HepG2 (cell line): ENCODE results near the gene PTPRM. TPM values are rescaled to one million over a fixed set of nuclear protein-coding genes. Genes with fewer than 3 reads are reported as not detected.

ENCODE experiments used
- ATAC-seq: fragments of 200-7000 bp; cut with Tn5 transposase; 3 replicates; pipeline ENCODE4 v1.9.1; 2020; ENCODE audit warnings: mild to moderate bottlenecking, moderate library complexity
- BruUV-seq: library from RNA; stranded (reverse); fragments of 400-500 nt; replicated peaks from 2 replicates; lab custom pipeline; 2021; lab: Mats Ljungman, UMichigan
- CTCF ChIA-PET: fragments of 300-600 bp; formaldehyde crosslinking; extraction: SDS; loops from one replicate; lab custom pipeline; 2021; ENCODE audit warnings: low total read pairs, inconsistent platforms, low intra/inter-chr PET ratio; lab: Yijun Ruan, JAX
- POLR2A ChIA-PET: fragments of 350-600 bp; sonication (Branson Sonifier 250); formaldehyde crosslinking; loops from one replicate; lab custom pipeline; 2020; ENCODE audit warnings: antibody characterized with exemption, inconsistent platforms; lab: Yijun Ruan, JAX
- DNase-seq: peaks from one replicate; pipeline ENCODE4 v3.0.0-alpha.2; 2015; ENCODE audit warnings: low spot score
- FAIRE-seq: peaks from 3 replicates; lab custom pipeline; 2011; peaks lifted over from hg19 to GRCh38; lab: Jason Lieb, UNC
- H2AFZ ChIP-seq: one replicate; pipeline ENCODE4 v1.6.1; 2011; ENCODE audit warnings: low read length, inconsistent platforms
- H3K27ac ChIP-seq: fragments of 300-600 bp; 3 replicates; pipeline ENCODE4 v1.8.0; 2011; ENCODE audit warnings: mixed run types, mild to moderate bottlenecking, mixed read lengths, low read length, inconsistent platforms; ENCODE audit not compliant: insufficient read depth; ENCODE audit errors: extremely low read length
- H3K27me3 ChIP-seq, 2 experiments: fragments of 200-600 bp in 1 of 2; 2 replicates in 1 of 2; 3 replicates in 1 of 2; pipeline versions ENCODE4 v1.6.0 to v1.8.0; 2011; ENCODE audit warnings: low read length in 2 of 2, mild to moderate bottlenecking in 2 of 2, moderate library complexity in 2 of 2, inconsistent platforms in 1 of 2; ENCODE audit not compliant: insufficient read depth in 2 of 2, control insufficient read depth in 1 of 2
- H3K36me3 ChIP-seq, 2 experiments: fragments of 200-600 bp in 1 of 2; replicated peaks in 1 of 2; 2 replicates in 1 of 2; 3 replicates in 1 of 2; pipeline versions ENCODE4 v1.5.1 to v1.8.0; 2011; ENCODE audit warnings: low read length in 2 of 2, inconsistent platforms in 1 of 2; ENCODE audit not compliant: insufficient read depth in 2 of 2, control insufficient read depth in 1 of 2
- H3K4me1 ChIP-seq: 2 replicates; pipeline ENCODE4 v1.5.1; 2012; ENCODE audit warnings: low read length, inconsistent platforms; ENCODE audit not compliant: insufficient read depth
- H3K4me2 ChIP-seq: 2 replicates; pipeline ENCODE4 v1.6.0; 2011; ENCODE audit warnings: low read depth, low read length, inconsistent platforms
- H3K4me3 ChIP-seq, 3 experiments: fragments of 200-600 bp in 1 of 3; sonication (generic), shearing (Covaris generic) in 1 of 3; replicated peaks in 1 of 3; 2 replicates each; pipeline ENCODE4 v1.5.1; 2011 to 2016; ENCODE audit warnings: low read length in 3 of 3, inconsistent platforms in 2 of 3, low read depth in 2 of 3, mild to moderate bottlenecking in 2 of 3, control low read depth in 1 of 3, mixed read lengths in 1 of 3; ENCODE audit not compliant: insufficient read depth in 1 of 3
- H3K79me2 ChIP-seq: one replicate; pipeline ENCODE4 v1.6.1; 2011; ENCODE audit warnings: low read length, inconsistent platforms; ENCODE audit not compliant: insufficient read depth
- H3K9ac ChIP-seq: 2 replicates; pipeline ENCODE4 v1.6.0; 2011; ENCODE audit warnings: mild to moderate bottlenecking, low read depth, low read length, inconsistent platforms; ENCODE audit not compliant: insufficient read depth
- H3K9me3 ChIP-seq: 2 replicates; pipeline ENCODE4 v1.5.1; 2012; ENCODE audit warnings: mild to moderate bottlenecking, low read length
- H4K20me1 ChIP-seq: 2 replicates; pipeline ENCODE4 v1.6.0; 2011; ENCODE audit warnings: inconsistent platforms, mild to moderate bottlenecking, low read length, moderate library complexity; ENCODE audit not compliant: insufficient read depth
- ATF3 ChIP-seq: sonication (generic); formaldehyde crosslinking; IDR thresholded peaks from 2 replicates; pipeline ENCODE4 v1.4.0; 2020; ENCODE audit warnings: missing genetic modification reagents
- CHCHD3 ChIP-seq: sonication (generic); formaldehyde crosslinking; IDR thresholded peaks from 2 replicates; pipeline ENCODE4 v1.8.0; 2022; ENCODE audit warnings: mild to moderate bottlenecking, missing genetic modification reagents, moderate library complexity
- HOXD1 ChIP-seq: sonication (generic); formaldehyde crosslinking; IDR thresholded peaks from 2 replicates; pipeline ENCODE4 v1.5.0; 2020; ENCODE audit warnings: missing genetic modification reagents
- REL ChIP-seq: sonication (generic); formaldehyde crosslinking; conservative IDR thresholded peaks from 2 replicates; pipeline ENCODE4 v1.8.0; 2022; ENCODE audit warnings: mild to moderate bottlenecking, missing genetic modification reagents, moderate library complexity
- STAT6 ChIP-seq: sonication (generic); formaldehyde crosslinking; IDR thresholded peaks from 2 replicates; pipeline ENCODE4 v1.4.0; 2020; ENCODE audit warnings: missing genetic modification reagents, mild to moderate bottlenecking, borderline replicate concordance
- ZBTB1 ChIP-seq: sonication (generic); formaldehyde crosslinking; IDR thresholded peaks from 2 replicates; pipeline ENCODE4 v1.4.0; 2020; ENCODE audit warnings: missing genetic modification reagents, borderline replicate concordance
- ZNF570 ChIP-seq: sonication (generic); formaldehyde crosslinking; IDR thresholded peaks from 2 replicates; pipeline ENCODE4 v1.4.0; 2020; ENCODE audit warnings: mild to moderate bottlenecking, missing genetic modification reagents, borderline replicate concordance
- ZNF746 ChIP-seq: sonication (generic); formaldehyde crosslinking; IDR thresholded peaks from 2 replicates; pipeline ENCODE4 v1.8.0; 2022; ENCODE audit warnings: mild to moderate bottlenecking, missing genetic modification reagents
- WGBS: methylation state at CpG from one replicate; pipeline ENCODE4 v1.1.6; 2017; ENCODE audit warnings: low lambda C conversion rate; 5-methylcytosine and 5-hydroxymethylcytosine counted together
- in situ Hi-C: cut with HindIII; loops from 2 replicates; pipeline ENCODE4 v1.10.0; 2017; ENCODE audit warnings: low pct_unique_long_range_greater_than_20kb; ENCODE audit not compliant: extremely low pct_ligation_motif_present
- intact Hi-C: fragments of 100-400 bp; cut with micrococcal nuclease; formaldehyde crosslinking; loops from one replicate; pipeline ENCODE4 v1.10.0; 2022; ENCODE audit not compliant: unreplicated experiment
- polyA plus RNA-seq, 8 experiments: library from polyadenylated mRNA; depleted of rRNA in 3 of 8; stranded (reverse) in 7 of 8; unstranded in 1 of 8; fragments of >200 nt; fragmentation: Illumina TruSeq in 4 of 8; extraction: Trizol in 4 of 8; gene quantifications; 2 replicates each; pipeline versions ENCODE4 v1.2.1 to v1.2.3, GENCODE V29; 2011 to 2016; ENCODE audit warnings: low read depth in 4 of 8, missing spikeins in 1 of 8, mixed read lengths in 1 of 8; ENCODE audit not compliant: insufficient read depth in 1 of 8
- total RNA-seq, 5 experiments: library from RNA; depleted of rRNA; stranded (reverse); fragments of >200 nt; fragmentation: Illumina TruSeq; extraction: Trizol; gene quantifications; 2 replicates each; pipeline ENCODE4 v1.2.3, GENCODE V29; 2016; ENCODE audit warnings: low read depth in 1 of 5

The PTPRM gene
- total and polyA plus RNA-seq, 2 of the 13 experiments (the other 11 are each of a cell fraction or from before 2014, with no cell fraction given): 12.6 to 108 TPM

- no peak for ATAC-seq
- Histone ChIP-seq H3K4me3 (no peak overlapping the region), H4K20me1 (no peaks in the 10 kb centered on the region), H2AFZ (no peak overlapping the region), H3K9me3 (no peaks in the 10 kb centered on the region)
- intact Hi-C loops: no loop called here
- CTCF ChIA-PET: no interaction called here
- POLR2A ChIA-PET: no interaction called here
- no peak for TF ChIP-seq ZNF570 (CRISPR knock-in tag)
- TF ChIP-seq CHCHD3 (CRISPR knock-in tag): no peak
- TF ChIP-seq ATF3 (CRISPR knock-in tag): no peak
- TF ChIP-seq ZBTB1 (CRISPR knock-in tag): no peak
- TF ChIP-seq ZNF746: no peak
- no peak for TF ChIP-seq STAT6 (CRISPR knock-in tag)
- no peak for TF ChIP-seq REL (CRISPR knock-in tag)
- no peak for TF ChIP-seq HOXD1 (CRISPR knock-in tag)
- TF ChIP-seq, all 625 proteins: peak for 0
- WGBS: 96% methylated on average over 12 of the region's 12 CpGs
- peaks cover 8% of the 10 kb centered on the region for H3K79me2 ChIP-seq
- FAIRE-seq: no peak
- no peak overlapping the region for H3K9ac ChIP-seq
- no peaks in the 10 kb centered on the region for H3K27me3 ChIP-seq
- no peak overlapping the region for H3K4me2 ChIP-seq
- no peak for DNase-seq
- no TSS peak for BruUV-seq
- H3K27ac ChIP-seq: no peak overlapping the region
- in situ Hi-C loops: no loop called here
- peaks cover 16% of the 10 kb centered on the region for H3K4me1 ChIP-seq
- H3K36me3 ChIP-seq: no peaks in the 10 kb centered on the region
Measured at GRCh38 chr18:7607540-7608173, 40.5 kb downstream of the PTPRM start.
